BE2C (cell line): Measurements from ENCODE around the gene ZNF793. TPM values are rescaled to one million over a fixed set of nuclear protein-coding genes. Genes with fewer than 3 reads are reported as not detected.
A peak's percentile ranks its signal among the peaks of the same experiment; 100 is the strongest.

Experiments used
- DNase-seq: peaks from one replicate; pipeline ENCODE4 v3.0.0-alpha.2; 2020
- H3K27me3 ChIP-seq: fragments of 250-450 bp; sonication (Bioruptor Pico); 2 replicates; pipeline ENCODE4 v1.5.1; 2020; ENCODE audit warnings: mild to moderate bottlenecking
- H3K36me3 ChIP-seq: fragments of 250-450 bp; sonication (Bioruptor Pico); 2 replicates; pipeline ENCODE4 v1.5.1; 2020; ENCODE audit warnings: mild to moderate bottlenecking
- H3K4me1 ChIP-seq: fragments of 250-450 bp; sonication (Bioruptor Pico); 2 replicates; pipeline ENCODE4 v1.5.1; 2020
- H3K4me3 ChIP-seq: 2 replicates; pipeline ENCODE4 v1.5.1; 2011; ENCODE audit warnings: low read depth, low read length
- H3K9me3 ChIP-seq: fragments of 250-450 bp; sonication (Bioruptor Pico); 2 replicates; pipeline ENCODE4 v1.5.1; 2020
- CTCF ChIP-seq: IDR thresholded peaks from 2 replicates; pipeline ENCODE4 v1.5.1; 2012; ENCODE audit warnings: mild to moderate bottlenecking, low read depth, low read length
- polyA plus RNA-seq: library from polyadenylated mRNA; unstranded; fragments of >200 nt; gene quantifications from one replicate; pipeline ENCODE4 v1.2.1, GENCODE V29; 2012; ENCODE audit warnings: low read depth, missing spikeins; ENCODE audit not compliant: insufficient read length, insufficient read depth

ZNF793 gene
- polyA plus RNA-seq = 9.0 TPM

DNA sequence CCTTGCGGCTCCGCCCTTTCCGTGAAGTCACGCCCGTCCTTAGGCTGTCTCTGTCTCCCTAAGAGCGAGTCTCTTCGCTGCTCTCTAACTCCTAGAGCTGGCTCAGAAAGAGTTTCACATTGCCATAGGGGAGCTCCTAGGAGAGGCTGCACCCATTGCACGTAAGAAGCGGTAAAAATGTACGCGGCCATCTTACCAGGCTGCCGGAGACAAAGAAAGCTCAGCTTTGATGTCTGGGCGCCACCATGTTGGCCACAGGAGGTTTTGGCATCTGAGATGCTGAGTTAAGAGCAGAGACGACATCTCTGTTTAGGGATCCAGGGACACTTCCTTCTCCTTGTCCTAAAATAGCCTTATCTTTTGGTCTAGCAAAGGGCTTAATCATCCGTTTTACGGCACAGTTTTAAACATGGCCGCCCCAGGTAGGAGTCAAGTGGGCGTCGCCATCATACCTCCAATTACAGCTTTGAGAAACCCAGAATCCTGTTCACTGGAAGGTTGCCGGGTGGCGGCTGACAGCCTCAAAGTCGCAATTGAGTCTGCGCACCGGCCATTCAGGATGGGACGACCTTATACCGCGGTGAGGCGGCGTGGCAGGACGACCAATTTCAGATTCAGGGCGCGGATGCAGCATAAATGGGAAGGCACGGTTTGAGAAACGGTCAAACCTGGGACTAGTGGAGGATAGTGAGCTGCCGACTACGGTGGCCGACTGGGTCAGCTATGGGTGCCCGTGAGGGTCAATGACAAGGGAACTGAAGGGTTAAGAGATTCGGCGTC, at the start of gene ZNF793:
Gene ZNF793, plus strand, starts transcription at position 553 of the 780 bp plus-strand sequence. CDS start 16,501 bp downstream, outside the sequence.
- no peaks in the 10 kb centered on the region for H3K4me1 ChIP-seq
- peaks cover 5% of the 10 kb centered on the region; the same call in 1 of the 2 replicates for H3K9me3 ChIP-seq
- TF ChIP-seq CTCF = no peak
- peaks cover 4% of the 10 kb centered on the region; the same call in 1 of the 2 replicates for H3K27me3 ChIP-seq
- peak within 1 kb of the TSS; percentile 87 for H3K4me3 ChIP-seq
- no peaks in the 10 kb centered on the region for H3K36me3 ChIP-seq
- DNase-seq = peak; percentile 70

DNA sequence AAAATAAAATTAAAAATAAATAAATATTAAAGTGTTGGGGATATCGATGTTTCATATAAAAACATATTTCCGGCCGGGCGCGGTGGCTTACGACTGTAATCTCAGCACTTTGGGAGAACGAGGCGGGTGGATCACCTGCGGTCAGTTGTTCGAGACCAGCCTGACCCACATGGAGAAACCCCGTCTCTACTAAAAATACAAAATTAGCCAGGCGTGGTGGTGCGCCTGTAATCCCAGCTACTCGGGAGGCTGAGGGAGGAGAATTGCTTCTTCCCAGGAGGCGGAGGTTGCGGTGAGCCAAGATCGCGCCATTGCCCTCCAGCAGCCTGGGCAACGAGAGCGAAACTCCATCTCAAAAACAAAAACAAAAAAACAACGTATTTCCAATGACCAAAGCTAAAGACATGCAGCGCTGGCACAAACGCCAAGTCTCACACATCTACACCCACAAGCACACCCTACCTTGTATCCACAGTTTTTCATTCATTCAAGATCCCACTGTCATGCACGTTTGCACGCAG, 40.4 kb upstream of the ZNF793 start:
- DNase-seq = no peak
- Histone ChIP-seq H3K27me3 (no peaks in the 10 kb centered on the region), H3K9me3 (0 out of 2 replicates have a peak, but pooled peaks cover 3% of the 10 kb centered on the region), H3K4me1 (no peaks in the 10 kb centered on the region), H3K4me3 (peak overlapping the region; percentile 95), H3K36me3 (peaks cover 29% of the 10 kb centered on the region)
- TF ChIP-seq CTCF = no peak

DNA sequence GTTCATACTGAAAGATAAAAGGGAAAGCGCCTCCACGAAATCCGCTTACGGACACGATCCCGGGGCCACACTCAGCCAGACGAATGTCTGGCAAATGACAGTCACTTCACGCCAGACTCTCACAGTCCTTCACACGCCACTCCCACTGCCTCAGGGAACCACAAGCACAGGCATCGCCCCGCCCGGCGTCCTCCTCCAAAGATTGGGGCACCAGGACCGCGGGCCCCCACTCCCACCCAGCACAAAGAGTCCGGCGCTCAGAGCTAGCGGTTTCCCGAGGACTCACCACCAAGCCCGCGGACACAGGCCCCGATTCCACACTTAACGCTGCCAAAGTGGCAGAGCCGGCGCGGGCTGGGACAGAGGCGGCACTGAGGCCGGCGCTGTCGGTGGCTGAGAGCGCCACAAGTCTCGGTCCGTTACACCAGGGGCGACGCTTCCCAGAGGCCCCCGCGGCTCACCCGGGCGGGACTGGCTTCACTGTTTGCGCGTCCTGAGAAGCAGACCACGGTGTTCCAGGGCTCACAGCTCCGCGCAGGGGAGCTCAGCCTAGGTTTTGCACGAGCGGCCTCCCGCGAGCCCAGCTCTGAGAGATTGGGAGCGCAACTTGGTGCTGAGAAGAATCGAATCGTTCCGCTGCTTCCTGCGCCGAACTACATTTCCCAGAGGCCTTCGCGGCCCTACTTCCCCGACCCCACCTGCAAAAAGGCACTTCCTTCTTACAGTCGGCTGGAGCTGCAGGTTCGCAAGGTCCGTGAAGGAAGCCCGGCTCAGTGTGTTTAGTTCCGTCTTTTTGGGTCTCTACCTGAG, 39.7 kb upstream of the ZNF793 start, which contains the start of gene ZNF569:
Gene ZNF569, minus strand, starts transcription at position 647 of the 810 bp plus-strand sequence. CDS start 22,523 bp downstream, outside the sequence.
- peaks cover 25% of the 10 kb centered on the region for H3K36me3 ChIP-seq
- no peak for TF ChIP-seq CTCF
- no peaks in the 10 kb centered on the region for H3K4me1 ChIP-seq
- 0 out of 2 replicates have a peak, but pooled peaks cover 3% of the 10 kb centered on the region for H3K9me3 ChIP-seq
- no peaks in the 10 kb centered on the region for H3K27me3 ChIP-seq
- peak within 1 kb of the TSS; percentile 95 for H3K4me3 ChIP-seq
- peak; percentile 86 for DNase-seq

DNA sequence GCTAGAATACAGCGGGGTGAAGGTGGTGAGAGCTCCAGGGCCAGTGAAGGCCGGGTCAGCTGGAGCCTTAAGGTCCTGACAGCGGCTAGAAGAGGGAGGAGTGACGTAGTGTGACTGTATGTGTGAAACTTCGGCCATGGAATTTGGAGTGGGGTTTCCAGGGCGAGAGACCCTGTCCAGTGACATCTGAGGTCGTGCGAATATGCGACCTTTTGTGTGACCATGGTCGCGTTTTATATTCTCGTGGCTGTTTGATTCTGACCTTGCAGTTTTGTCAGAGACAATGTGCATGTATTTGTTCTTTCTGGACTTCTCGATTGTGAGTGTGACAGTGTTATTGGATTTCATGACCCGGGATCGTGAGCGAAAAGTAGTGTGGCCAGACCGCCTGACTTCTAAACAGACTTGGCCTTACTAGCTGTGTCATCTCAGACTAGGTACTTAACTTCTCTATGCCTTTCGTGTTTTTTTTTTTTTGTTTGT, 39.1 kb upstream of the ZNF793 start:
- H3K9me3 ChIP-seq = 0 out of 2 replicates have a peak, but pooled peaks cover 3% of the 10 kb centered on the region
- no peaks in the 10 kb centered on the region for H3K27me3 ChIP-seq
- peaks cover 22% of the 10 kb centered on the region for H3K36me3 ChIP-seq
- H3K4me1 ChIP-seq = no peaks in the 10 kb centered on the region
- peak overlapping the region; percentile 95 for H3K4me3 ChIP-seq
- DNase-seq = no peak
- no peak for TF ChIP-seq CTCF

- H3K4me1 ChIP-seq = no peaks in the 10 kb centered on the region
- H3K36me3 ChIP-seq = peaks cover 11% of the 10 kb centered on the region
- H3K27me3 ChIP-seq = no peaks in the 10 kb centered on the region
- no peak for TF ChIP-seq CTCF
- DNase-seq = peak; percentile 90
- H3K9me3 ChIP-seq = 0 out of 2 replicates have a peak, but pooled peaks cover 3% of the 10 kb centered on the region
- peak within 1 kb of the TSS; percentile 96 for H3K4me3 ChIP-seq
Measured at GRCh38 chr19:37468961-37469777, 37.6 kb upstream of the ZNF793 start, which contains the start of gene ZNF570. Gene ZNF570 (plus strand): TSS chr19:37469356. CDS start chr19:37470355, 999 bp downstream.
